GM12878 (cell line): ENCODE results near the gene KCNK1. TPM values are rescaled to one million over a fixed set of nuclear protein-coding genes. Genes with fewer than 3 reads are reported as not detected.

Experiments used
- ATAC-seq: fragments of 200-7000 bp; cut with Tn5 transposase; 3 replicates; pipeline ENCODE4 v1.9.1; 2020; ENCODE audit warnings: mild to moderate bottlenecking, moderate library complexity
- BruUV-seq: library from RNA; stranded (reverse); fragments of 400-500 nt; replicated peaks from 2 replicates; lab custom pipeline; 2021; lab: Mats Ljungman, UMichigan
- CTCF ChIA-PET: fragments of 300-600 bp; sonication (Branson Sonifier 250); formaldehyde crosslinking; extraction: SDS; loops from one replicate; lab custom pipeline; 2021; ENCODE audit warnings: inconsistent platforms; lab: Yijun Ruan, JAX
- POLR2A ChIA-PET: fragments of 350-600 bp; formaldehyde crosslinking; extraction: SDS; loops from one replicate; lab custom pipeline; 2021; ENCODE audit warnings: inconsistent platforms; lab: Charles Lee
- RAD21 ChIA-PET: fragments of 300-600 bp; sonication (Branson Sonifier 250); formaldehyde crosslinking; loops from one replicate; lab custom pipeline; 2023; ENCODE audit warnings: antibody characterized with exemption; ENCODE audit not compliant: unreplicated experiment; lab: Charles Lee
- SMC1A ChIA-PET: fragments of 300-600 bp; sonication (Branson Sonifier 250); formaldehyde crosslinking; loops from one replicate; lab custom pipeline; 2023; ENCODE audit not compliant: unreplicated experiment, uncharacterized antibody; lab: Charles Lee
- DNase-seq: peaks from one replicate; pipeline ENCODE4 v3.0.0-alpha.2; 2011; ENCODE audit warnings: low read depth, low spot score
- FAIRE-seq: peaks from 3 replicates; lab custom pipeline; 2011; peaks lifted over from hg19 to GRCh38; lab: Jason Lieb, UNC
- H2AFZ ChIP-seq: 2 replicates; pipeline ENCODE4 v1.6.0; 2011; ENCODE audit warnings: low read depth, low read length, control low read depth; ENCODE audit not compliant: control insufficient read depth
- H3K27ac ChIP-seq: 2 replicates; pipeline ENCODE4 v1.5.1; 2011; ENCODE audit warnings: control low read depth; ENCODE audit not compliant: control insufficient read depth, insufficient read depth
- H3K27me3 ChIP-seq, 2 experiments: replicated peaks in 1 of 2; 2 replicates each; pipeline versions ENCODE4 v1.6.0 to v1.6.1; 2011; ENCODE audit warnings: low read length in 1 of 2; ENCODE audit not compliant: control insufficient read depth in 2 of 2, insufficient read depth in 2 of 2
- H3K36me3 ChIP-seq, 2 experiments: 2 replicates each; pipeline ENCODE4 v1.5.1; 2011; ENCODE audit warnings: low read length in 1 of 2; ENCODE audit not compliant: control insufficient read depth in 2 of 2, insufficient read depth in 2 of 2
- H3K4me1 ChIP-seq: 2 replicates; pipeline ENCODE4 v1.6.1; 2011; ENCODE audit warnings: mild to moderate bottlenecking, low read length, moderate library complexity, mixed read lengths; ENCODE audit not compliant: control insufficient read depth, insufficient read depth
- H3K4me2 ChIP-seq: 2 replicates; pipeline ENCODE4 v1.6.0; 2011; ENCODE audit warnings: control low read depth; ENCODE audit not compliant: control insufficient read depth, insufficient read depth
- H3K4me3 ChIP-seq: fragments of 200-600 bp; sonication (generic); 2 replicates; pipeline ENCODE4 v1.5.1; 2016
- H3K79me2 ChIP-seq: 2 replicates; pipeline ENCODE4 v1.6.0; 2011; ENCODE audit warnings: low read length; ENCODE audit not compliant: control insufficient read depth, insufficient read depth
- H3K9ac ChIP-seq: 2 replicates; pipeline ENCODE4 v1.8.0; 2011; ENCODE audit warnings: low read length, control low read depth, mixed read lengths; ENCODE audit not compliant: control insufficient read depth, insufficient read depth
- H3K9me3 ChIP-seq: replicated peaks from 3 replicates; pipeline ENCODE4 v1.5.1; 2011; ENCODE audit warnings: mild to moderate bottlenecking, low read length; ENCODE audit not compliant: control insufficient read depth, insufficient read depth
- H4K20me1 ChIP-seq: 2 replicates; pipeline ENCODE4 v1.6.0; 2011; ENCODE audit not compliant: control insufficient read depth, insufficient read depth
- BRCA1 ChIP-seq: IDR thresholded peaks from 2 replicates; pipeline ENCODE4 v1.6.1; 2011; ENCODE audit warnings: low read depth, low read length, improper control_type of control experiment
- CHD1 ChIP-seq: IDR thresholded peaks from 2 replicates; pipeline ENCODE4 v1.6.1; 2012; ENCODE audit warnings: low read depth, low read length, improper control_type of control experiment
- CREB1 ChIP-seq: IDR thresholded peaks from 2 replicates; pipeline ENCODE4 v1.6.1; 2012; ENCODE audit warnings: low read depth, mild to moderate bottlenecking, inconsistent platforms
- FOS ChIP-seq: IDR thresholded peaks from 3 replicates; pipeline ENCODE4 v1.6.1; 2011; ENCODE audit warnings: borderline replicate concordance; ENCODE audit not compliant: insufficient read length; ENCODE audit errors: extremely low read depth
- GABPA ChIP-seq: IDR thresholded peaks from 2 replicates; pipeline ENCODE4 v1.6.1; 2014; ENCODE audit warnings: antibody characterized with exemption, low read depth, mild to moderate bottlenecking, inconsistent platforms
- LARP7 ChIP-seq: fragments of 450-650 bp; IDR thresholded peaks from 2 replicates; pipeline ENCODE4 v1.6.1; 2017; ENCODE audit warnings: mild to moderate bottlenecking
- NFIC ChIP-seq: IDR thresholded peaks from 2 replicates; pipeline ENCODE4 v1.6.1; 2012; ENCODE audit warnings: low read depth, mild to moderate bottlenecking, inconsistent platforms, low read length, moderate library complexity
- NR2C1 ChIP-seq: fragments of 450-650 bp; IDR thresholded peaks from 2 replicates; pipeline ENCODE4 v1.6.1; 2017; ENCODE audit warnings: antibody characterized with exemption, mild to moderate bottlenecking, moderate library complexity
- POU2F2 ChIP-seq: IDR thresholded peaks from 3 replicates; pipeline ENCODE4 v1.6.1; 2011; ENCODE audit warnings: low read depth, mild to moderate bottlenecking, low read length, borderline replicate concordance
- RAD21 ChIP-seq: IDR thresholded peaks from 2 replicates; pipeline ENCODE4 v1.6.1; 2011; ENCODE audit warnings: mild to moderate bottlenecking, low read depth, low read length, moderate library complexity; ENCODE audit not compliant: insufficient read depth
- RELA ChIP-seq: fragments of 450-650 bp; IDR thresholded peaks from 2 replicates; pipeline ENCODE4 v1.8.0; 2014; ENCODE audit warnings: borderline replicate concordance; ENCODE audit not compliant: partially characterized antibody
- SMAD1 ChIP-seq: fragments of 450-650 bp; IDR thresholded peaks from 2 replicates; pipeline ENCODE4 v1.6.1; 2018; ENCODE audit warnings: mild to moderate bottlenecking, low read depth; ENCODE audit not compliant: partially characterized antibody
- SUZ12 ChIP-seq: fragments of 200-600 bp; sonication (generic); IDR thresholded peaks from one replicate; pipeline ENCODE4 v1.6.1; 2018; ENCODE audit warnings: antibody characterized with exemption, mild to moderate bottlenecking; ENCODE audit not compliant: unreplicated experiment
- YBX1 ChIP-seq: fragments of 450-650 bp; IDR thresholded peaks from 2 replicates; pipeline ENCODE4 v1.6.1; 2016; ENCODE audit warnings: antibody characterized with exemption
- ZBED1 ChIP-seq: IDR thresholded peaks from 2 replicates; pipeline ENCODE4 v1.6.1; 2016; ENCODE audit warnings: borderline replicate concordance
- WGBS: methylation state at CpG from one replicate; pipeline ENCODE4 v1.1.6; 2016; ENCODE audit warnings: low lambda C conversion rate; ENCODE audit not compliant: insufficient replicate concordance, insufficient coverage; ENCODE audit errors: missing lambda C conversion rate; 5-methylcytosine and 5-hydroxymethylcytosine counted together
- in situ Hi-C: fragments of 300-500 bp; cut with MboI; formaldehyde crosslinking; loops from 9 replicates; pipeline ENCODE4 v1.14.3; 2018; ENCODE audit warnings: mixed read lengths
- intact Hi-C: fragments of 100-400 bp; cut with micrococcal nuclease; formaldehyde crosslinking; loops from one replicate; pipeline ENCODE4 v1.14.2; 2022; ENCODE audit not compliant: unreplicated experiment
- polyA plus RNA-seq, 11 experiments: library from polyadenylated mRNA; depleted of rRNA in 4 of 11; unstranded in 6 of 11; stranded (reverse) in 5 of 11; fragments of >200 nt; fragmentation: Nextera tagmentation in 4 of 11; fragmentation: Illumina TruSeq in 1 of 11; extraction: Ambion mirVana in 4 of 11; extraction: Trizol in 1 of 11; gene quantifications; 1 replicate in 1 of 11; 2 replicates in 10 of 11; pipeline versions ENCODE4 v1.2.1 to v1.2.3, GENCODE V29; 2011 to 2016; ENCODE audit warnings: inconsistent platforms in 2 of 11, missing spikeins in 2 of 11, low read depth in 1 of 11
- total RNA-seq, 4 experiments: library from RNA; depleted of rRNA in 3 of 4; stranded (reverse); fragments of >200 nt in 3 of 4; fragmentation: Illumina TruSeq in 1 of 4; extraction: Trizol in 1 of 4; gene quantifications; 2 replicates each; pipeline versions ENCODE4 v1.2.1 to v1.2.3, GENCODE V29; 2013 to 2021
- TF ChIP-seq, protein P1 (sequence below): fragments of 450-650 bp; formaldehyde crosslinking; IDR thresholded peaks from 2 replicates; pipeline ENCODE4 v1.5.0; 2022; ENCODE audit warnings: mild to moderate bottlenecking, missing genetic modification characterization
- TF ChIP-seq, protein P2 (sequence below): fragments of 450-650 bp; IDR thresholded peaks from 2 replicates; pipeline ENCODE4 v1.6.1; 2017; ENCODE audit warnings: borderline replicate concordance
- TF ChIP-seq, protein P3 (sequence below): fragments of 450-650 bp; IDR thresholded peaks from 2 replicates; pipeline ENCODE4 v1.6.1; 2017; ENCODE audit warnings: low read depth, mild to moderate bottlenecking, moderate library complexity

The KCNK1 gene
- total and polyA plus RNA-seq, 10 of the 15 experiments (the other 5 are each of a cell fraction or from before 2014, with no cell fraction given), result 9.4 to 27.6 (median 15.1) TPM

DNA sequence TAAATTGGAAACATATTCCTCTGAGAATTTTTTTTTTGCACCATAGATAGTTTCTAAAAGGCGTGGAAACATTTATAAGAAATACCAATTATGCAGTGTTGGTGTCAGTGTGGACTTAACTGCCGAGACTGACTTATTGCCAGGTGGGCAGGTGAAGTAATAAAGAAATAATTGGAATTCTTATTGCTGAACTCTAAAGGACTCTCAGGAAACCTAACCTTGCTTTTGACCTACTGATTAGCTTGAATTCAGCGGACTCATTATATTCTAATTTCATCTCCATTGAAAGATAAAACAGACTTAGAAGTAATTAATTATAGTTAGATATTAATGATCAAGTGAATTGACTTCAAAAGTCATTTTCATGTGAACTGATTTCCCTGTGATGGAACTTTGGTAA is 26.3 kb downstream of the KCNK1 start (continued):
- no peak for TF ChIP-seq GABPA
- TF ChIP-seq, all 136 proteins: peak for 0

DNA sequence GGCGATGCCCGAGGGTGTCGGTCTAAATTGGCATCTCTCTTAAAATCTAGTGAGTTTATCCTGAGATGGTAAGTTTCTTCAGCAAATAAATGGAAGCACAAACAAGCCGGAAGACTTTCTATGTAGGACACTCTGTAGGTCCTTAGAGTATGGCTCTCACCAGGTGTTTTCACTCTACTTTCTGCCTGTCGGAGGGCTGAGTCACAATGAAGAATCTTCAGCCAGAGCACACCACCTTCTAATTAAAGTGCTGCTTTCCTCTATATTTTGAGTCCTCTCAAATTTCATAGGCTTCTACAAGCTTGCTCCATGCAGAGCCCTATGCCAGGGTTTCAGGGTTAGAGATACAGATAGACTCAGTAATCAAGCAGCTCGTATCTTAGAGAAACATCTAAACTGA is 27.1 kb downstream of the KCNK1 start:
- Histone ChIP-seq H3K4me2 (no peak overlapping the region), H3K9me3 (no peaks in the 10 kb centered on the region; the same call in 1 of the 3 replicates), H2AFZ (no peak overlapping the region), H3K27ac (no peak overlapping the region), H3K4me1 (peaks cover 21% of the 10 kb centered on the region), H3K9ac (no peak overlapping the region), H3K36me3 (peaks cover 0 to 5% of the 10 kb centered on the region in 2 experiments; a peak in 3 of 4 replicates), H3K4me3 (no peak overlapping the region), H4K20me1 (no peaks in the 10 kb centered on the region), H3K27me3 (no peaks in the 10 kb centered on the region), H3K79me2 (no peaks in the 10 kb centered on the region; the same call in 1 of the 2 replicates)
- ChIA-PET RAD21 (interaction anchor here (1.4 kb wide), 2 partner anchors 16 to 42 kb away, joined by 4 to 5 read pairs; no protein-coding TSS in a partner anchor), SMC1A (interaction anchor here (1.0 to 1.4 kb wide), 6 partner anchors 10 to 135 kb away, joined by 3 to 6 read pairs (median 3); no protein-coding TSS in a partner anchor), CTCF (interaction anchor here (1.0 to 1.7 kb wide), 3 partner anchors 10 to 200 kb away, joined by 3 to 6 read pairs (median 4); no protein-coding TSS in a partner anchor), POLR2A (interaction anchor here (0.6 to 2.8 kb wide), 4 partner anchors 11 to 831 kb away, joined by 6 to 18 read pairs (median 10); no protein-coding TSS in a partner anchor)
- intact Hi-C loops (no loop called here), in situ Hi-C loops (no loop called here)
- DNase-seq (no peak), ATAC-seq (no peak), FAIRE-seq (no peak)
- WGBS, result 81% methylated on average over 6 of the region's 6 CpGs
- BruUV-seq, result no TSS peak
- no peak for TF ChIP-seq YBX1
- TF ChIP-seq RELA, result no peak
- TF ChIP-seq, protein P1, sequence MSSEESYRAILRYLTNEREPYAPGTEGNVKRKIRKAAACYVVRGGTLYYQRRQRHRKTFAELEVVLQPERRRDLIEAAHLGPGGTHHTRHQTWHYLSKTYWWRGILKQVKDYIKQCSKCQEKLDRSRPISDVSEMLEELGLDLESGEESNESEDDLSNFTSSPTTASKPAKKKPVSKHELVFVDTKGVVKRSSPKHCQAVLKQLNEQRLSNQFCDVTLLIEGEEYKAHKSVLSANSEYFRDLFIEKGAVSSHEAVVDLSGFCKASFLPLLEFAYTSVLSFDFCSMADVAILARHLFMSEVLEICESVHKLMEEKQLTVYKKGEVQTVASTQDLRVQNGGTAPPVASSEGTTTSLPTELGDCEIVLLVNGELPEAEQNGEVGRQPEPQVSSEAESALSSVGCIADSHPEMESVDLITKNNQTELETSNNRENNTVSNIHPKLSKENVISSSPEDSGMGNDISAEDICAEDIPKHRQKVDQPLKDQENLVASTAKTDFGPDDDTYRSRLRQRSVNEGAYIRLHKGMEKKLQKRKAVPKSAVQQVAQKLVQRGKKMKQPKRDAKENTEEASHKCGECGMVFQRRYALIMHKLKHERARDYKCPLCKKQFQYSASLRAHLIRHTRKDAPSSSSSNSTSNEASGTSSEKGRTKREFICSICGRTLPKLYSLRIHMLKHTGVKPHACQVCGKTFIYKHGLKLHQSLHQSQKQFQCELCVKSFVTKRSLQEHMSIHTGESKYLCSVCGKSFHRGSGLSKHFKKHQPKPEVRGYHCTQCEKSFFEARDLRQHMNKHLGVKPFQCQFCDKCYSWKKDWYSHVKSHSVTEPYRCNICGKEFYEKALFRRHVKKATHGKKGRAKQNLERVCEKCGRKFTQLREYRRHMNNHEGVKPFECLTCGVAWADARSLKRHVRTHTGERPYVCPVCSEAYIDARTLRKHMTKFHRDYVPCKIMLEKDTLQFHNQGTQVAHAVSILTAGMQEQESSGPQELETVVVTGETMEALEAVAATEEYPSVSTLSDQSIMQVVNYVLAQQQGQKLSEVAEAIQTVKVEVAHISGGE, result no peak
- TF ChIP-seq SMAD1, result no peak
- no peak for TF ChIP-seq BRCA1
- no peak for TF ChIP-seq RAD21
- TF ChIP-seq, protein P2, sequence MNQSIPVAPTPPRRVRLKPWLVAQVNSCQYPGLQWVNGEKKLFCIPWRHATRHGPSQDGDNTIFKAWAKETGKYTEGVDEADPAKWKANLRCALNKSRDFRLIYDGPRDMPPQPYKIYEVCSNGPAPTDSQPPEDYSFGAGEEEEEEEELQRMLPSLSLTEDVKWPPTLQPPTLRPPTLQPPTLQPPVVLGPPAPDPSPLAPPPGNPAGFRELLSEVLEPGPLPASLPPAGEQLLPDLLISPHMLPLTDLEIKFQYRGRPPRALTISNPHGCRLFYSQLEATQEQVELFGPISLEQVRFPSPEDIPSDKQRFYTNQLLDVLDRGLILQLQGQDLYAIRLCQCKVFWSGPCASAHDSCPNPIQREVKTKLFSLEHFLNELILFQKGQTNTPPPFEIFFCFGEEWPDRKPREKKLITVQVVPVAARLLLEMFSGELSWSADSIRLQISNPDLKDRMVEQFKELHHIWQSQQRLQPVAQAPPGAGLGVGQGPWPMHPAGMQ, result no peak
- TF ChIP-seq CREB1, result no peak
- no peak for TF ChIP-seq SUZ12
- no peak for TF ChIP-seq FOS
- TF ChIP-seq POU2F2, result no peak
- TF ChIP-seq CHD1, result no peak
- TF ChIP-seq NR2C1, result no peak
- no peak for TF ChIP-seq ZBED1
- no peak for TF ChIP-seq NFIC
- TF ChIP-seq, protein P3, sequence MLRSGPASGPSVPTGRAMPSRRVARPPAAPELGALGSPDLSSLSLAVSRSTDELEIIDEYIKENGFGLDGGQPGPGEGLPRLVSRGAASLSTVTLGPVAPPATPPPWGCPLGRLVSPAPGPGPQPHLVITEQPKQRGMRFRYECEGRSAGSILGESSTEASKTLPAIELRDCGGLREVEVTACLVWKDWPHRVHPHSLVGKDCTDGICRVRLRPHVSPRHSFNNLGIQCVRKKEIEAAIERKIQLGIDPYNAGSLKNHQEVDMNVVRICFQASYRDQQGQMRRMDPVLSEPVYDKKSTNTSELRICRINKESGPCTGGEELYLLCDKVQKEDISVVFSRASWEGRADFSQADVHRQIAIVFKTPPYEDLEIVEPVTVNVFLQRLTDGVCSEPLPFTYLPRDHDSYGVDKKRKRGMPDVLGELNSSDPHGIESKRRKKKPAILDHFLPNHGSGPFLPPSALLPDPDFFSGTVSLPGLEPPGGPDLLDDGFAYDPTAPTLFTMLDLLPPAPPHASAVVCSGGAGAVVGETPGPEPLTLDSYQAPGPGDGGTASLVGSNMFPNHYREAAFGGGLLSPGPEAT, result no peak
- TF ChIP-seq LARP7, result no peak
